ENCODE measurements around the gene HIVEP3.

The HIVEP3 gene

DNA sequence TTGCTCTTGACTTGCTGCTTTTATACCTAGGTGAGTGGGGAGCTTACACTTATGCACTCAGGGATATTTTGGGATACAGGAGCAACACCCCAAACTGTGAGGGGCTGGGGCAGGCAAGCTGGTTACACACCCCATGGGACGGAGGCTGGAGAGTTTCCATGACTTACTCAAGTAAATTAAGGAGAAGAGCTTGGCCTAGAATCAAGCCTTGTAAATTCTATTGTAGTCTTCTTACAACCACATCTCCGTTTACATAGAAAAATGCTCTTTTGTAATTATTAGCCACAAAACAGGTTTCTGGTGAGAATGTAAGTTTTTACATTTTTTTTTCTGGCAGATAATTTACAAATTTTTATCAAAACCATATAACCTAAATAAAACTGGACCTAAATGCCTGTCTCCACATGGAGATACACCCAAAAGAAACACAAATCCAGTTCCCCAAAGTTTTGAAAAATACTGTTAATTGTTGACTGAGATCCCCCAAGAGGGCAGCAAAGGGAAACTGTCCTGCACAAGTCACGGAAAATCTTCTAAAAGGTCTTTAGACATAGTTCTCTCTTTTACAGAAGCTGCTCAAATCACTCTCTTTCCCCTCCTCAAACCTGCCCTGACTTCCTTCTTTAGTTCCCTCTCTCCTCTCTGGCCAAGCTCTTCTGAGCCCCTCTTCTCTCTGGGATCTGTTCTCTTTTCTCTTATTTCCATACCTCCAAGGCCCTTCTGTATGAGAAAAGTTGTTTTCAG, 134.0 kb downstream of the HIVEP3 start:
- no peak for DNase-seq (ENCODE audit: low spot score)

DNA sequence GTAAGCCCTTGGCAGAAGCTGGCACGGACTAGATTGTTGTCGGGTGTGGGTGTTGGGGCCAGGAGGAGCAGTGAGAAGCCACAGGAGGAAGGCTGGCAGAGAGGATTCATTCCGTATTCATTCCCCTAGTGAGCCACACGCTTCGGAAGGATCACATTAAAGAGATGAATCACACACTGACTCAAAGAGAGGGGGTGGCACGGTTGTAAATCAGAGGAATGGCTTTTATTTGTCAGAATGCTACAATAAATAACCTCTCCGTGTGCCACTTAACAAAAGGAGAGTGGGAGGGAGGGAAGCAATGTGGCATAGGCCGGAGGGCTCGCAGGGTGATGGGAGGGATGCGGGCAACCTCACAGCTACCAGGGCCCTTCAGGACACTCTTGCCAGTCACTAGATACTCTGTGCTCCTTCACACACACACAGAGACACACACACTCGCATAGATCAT, 135.5 kb downstream of the HIVEP3 start:
- no peak for DNase-seq (ENCODE audit: low spot score)

DNA sequence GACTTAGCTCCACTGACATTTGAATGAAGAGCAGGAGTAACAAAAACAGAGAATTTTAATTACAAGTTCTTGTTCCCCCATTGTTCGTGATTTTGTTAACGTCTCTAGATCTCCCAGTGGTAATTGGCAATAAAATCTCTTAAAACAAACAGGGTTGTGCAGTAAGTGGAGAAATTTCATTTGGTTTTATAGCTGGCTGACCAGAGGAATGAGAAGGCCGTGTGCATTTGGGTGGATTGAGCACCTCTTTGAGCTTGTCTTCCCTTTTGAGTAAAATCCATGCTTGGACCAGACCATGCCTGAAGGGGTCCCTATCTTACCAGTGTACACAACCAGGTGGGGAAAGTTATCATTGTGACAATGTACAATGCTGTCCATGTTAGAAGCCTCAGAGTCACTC, 137.8 kb downstream of the HIVEP3 start:
- DNase-seq (ENCODE audit: low spot score), result no peak

DNA sequence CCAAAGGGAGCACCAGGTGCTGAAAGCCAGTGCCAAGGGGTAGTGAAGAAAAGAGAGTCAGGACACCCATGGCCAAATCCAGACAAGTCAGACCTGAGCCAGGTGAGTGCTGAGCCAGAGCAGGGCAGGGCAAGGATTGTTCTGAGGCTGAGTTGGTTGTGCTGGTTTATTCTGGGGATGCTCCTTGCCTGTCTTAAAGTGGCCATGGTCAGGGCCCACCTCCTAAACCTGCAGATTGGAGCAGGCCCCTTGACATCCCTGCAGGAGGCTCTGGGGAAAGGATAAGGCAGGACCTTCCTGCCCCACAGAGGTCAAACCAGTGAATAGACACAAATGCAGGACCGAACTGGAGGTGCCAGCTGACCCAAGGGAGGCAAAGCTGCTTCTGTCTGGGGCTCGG, 138.4 kb downstream of the HIVEP3 start:
- DNase-seq (ENCODE audit: low spot score), result no peak

DNA sequence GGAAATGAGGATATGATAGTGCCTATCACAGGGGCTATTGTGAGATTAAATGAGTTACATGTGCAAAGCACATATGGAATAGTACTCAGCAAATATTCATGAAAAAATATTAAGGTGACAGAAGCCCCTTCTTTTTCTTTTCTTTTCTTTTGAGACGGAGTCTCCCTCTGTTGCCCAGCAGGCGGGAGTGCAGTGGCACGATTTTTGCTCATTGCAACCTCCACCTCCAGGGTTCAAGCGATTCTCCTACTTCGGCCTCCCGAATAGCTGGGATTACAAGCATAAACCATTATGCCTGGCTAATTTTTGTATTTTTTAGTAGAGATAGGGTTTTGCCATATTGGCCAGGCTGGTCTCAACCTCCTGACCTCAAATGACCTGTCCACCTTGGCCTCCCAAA, 139.4 kb downstream of the HIVEP3 start:
- DNase-seq (ENCODE audit: low spot score), result no peak

DNA sequence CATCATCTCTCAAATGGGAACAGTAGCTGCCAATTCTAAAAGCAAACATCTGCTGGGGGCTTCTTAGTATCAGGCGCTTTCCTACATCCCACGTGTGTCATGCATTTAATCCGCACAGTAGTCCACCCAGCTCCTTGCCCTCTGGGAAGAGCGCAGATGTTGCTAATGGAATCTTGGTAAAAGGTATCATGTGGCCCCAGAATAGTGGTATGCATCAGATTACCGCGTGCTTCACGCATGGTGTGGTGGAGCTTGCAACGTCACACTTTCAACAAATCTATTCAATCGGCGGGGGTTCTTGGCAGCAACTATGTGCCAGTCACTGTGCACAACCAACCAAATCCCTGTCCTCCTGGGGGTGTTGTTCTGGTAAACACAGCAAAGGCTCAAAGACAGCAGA, 141.0 kb downstream of the HIVEP3 start:
- DNase-seq (ENCODE audit: low spot score), result no peak

DNA sequence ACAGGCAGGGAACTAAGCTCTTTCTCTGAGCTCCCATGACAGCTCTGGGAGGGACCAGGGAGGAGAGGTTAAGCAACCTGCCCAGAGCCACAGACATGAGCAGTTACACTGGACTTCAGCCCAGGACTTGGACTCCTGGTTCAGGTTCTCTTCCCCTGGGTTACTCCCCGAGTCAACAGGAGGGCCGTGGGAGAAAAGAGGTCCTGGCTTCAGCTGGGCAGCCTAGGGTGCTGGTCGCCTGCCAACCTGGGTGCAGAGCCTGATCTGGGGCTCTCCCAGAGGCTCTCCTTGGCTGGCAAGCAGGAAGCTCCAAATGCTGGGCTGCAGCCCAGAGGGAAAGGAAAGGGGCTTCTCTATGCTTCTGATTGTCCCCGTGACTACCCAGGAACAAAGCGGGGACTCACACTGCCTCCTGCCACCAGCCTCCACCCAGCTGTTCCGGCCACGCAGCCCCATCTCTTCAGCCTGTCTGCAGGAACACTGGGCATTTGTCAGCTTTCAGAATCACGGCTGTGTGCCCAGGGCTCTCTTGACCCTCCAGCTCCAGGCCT, 141.8 kb downstream of the HIVEP3 start:
- DNase-seq (ENCODE audit: low spot score), result no peak

DNA sequence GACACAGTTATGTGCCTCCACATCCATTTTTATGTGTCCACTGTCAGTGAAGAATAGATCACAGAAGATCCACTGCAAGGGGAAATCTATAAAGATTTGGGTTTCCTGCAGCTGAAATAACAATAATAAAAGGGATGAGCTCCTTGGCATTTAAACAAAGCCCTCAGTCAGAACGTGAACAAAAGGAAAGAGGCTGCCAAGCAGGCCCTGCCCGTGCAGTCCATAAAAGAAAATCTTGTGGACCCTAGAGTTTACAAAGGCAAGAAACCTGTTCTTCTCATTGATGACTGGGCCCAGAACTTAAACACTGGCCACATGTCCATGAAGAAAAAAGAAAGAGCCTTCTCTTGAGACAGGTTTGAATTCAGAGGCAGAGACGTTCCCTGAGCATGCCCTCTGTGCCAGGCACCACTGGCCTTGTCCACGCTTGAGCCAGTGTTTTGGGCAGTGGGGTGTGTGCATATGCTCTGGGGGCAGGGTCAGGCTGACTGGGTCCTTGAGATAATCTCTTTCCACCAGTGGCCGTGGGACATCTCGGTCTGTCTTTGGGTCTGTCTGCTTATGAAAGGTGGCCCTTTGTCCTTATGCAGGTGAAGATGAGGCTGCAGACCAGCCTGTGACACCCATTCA, 142.7 kb downstream of the HIVEP3 start:
- no peak for DNase-seq (ENCODE audit: low spot score)

DNA sequence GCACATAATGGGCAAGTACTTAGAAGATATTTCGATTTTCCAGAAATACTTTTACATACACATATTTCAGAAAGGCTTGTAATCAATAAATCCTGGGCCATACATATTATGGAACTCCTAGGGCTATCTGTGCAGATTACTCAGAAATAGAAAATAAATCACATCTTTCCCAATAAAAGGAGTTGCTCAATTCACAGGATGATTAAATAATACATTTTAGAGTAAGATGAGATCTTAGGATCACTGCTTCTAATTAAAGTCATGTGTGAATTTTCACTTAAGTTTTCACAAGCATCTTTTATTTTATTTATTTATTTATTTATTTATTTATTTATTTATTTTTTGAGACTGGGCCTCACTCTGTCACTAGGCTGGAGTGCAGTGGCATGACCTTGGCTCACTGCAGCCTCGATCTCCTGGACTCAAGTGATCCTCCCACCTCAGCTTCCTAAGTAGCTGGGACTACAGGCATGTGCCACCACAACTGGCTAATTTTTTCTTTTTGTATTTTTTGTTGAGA, 144.2 kb downstream of the HIVEP3 start:
- DNase-seq (ENCODE audit: low spot score), result no peak

DNA sequence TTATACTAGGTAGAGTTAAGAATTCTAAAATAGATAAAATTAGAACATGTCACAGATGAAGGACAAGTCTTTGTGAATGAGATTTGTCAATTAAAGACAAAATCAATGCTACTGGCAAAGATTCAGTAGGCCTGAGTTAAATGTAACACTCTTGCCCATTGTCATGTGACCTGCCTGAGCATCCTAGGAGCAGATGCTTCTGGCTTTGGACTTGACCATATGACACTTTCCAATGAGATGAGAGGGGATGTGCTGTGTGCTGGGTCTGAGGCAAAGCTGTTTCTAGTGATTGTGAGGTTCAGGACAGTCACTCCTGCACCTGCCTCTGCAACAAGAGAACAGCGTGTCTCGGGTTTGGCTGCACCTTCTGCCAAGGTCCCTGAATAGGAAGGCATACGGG, 144.9 kb downstream of the HIVEP3 start:
- no peak for DNase-seq (ENCODE audit: low spot score)

DNA sequence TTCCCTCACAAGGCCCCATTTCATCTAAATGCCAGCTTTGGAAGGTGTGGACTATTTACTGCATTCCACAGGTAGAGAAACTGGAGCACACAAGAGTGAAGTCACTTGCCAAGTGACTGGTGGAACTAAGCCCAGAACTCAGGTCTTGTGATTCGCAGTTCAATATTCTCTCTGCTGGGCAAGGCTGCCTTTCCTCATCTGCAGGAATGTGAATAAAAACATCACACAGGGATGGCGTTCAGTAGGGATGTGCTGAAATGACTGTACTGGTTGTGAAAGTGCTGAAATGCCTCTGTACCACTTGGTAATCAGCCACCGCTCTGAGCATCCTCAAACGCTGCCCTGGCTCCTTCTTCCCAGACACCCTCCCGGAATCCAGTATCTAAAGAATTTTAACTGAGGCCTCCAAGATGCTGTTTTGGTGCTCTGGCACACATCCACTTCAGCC, 145.6 kb downstream of the HIVEP3 start:
- no peak for DNase-seq (ENCODE audit: low spot score)

DNA sequence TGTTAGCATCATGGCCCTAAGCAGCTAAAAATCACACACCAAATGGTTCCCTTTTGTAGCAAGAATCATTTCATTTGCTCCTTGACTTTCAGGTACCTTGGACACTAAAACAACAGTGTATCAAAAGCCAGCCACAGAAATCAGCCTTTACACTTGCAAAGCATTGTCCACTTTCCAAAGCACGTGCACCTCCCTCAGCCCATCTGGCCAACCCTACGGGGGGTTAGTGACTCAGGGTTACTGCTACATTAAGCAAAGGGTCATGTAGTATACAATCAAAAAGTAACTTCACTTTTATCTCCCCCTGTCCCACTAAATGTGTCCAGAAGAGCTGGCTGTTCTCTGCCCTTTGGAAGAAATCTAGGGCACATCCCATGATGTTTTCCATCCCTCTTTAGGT, 149.7 kb downstream of the HIVEP3 start:
- DNase-seq (ENCODE audit: low spot score), result no peak

DNA sequence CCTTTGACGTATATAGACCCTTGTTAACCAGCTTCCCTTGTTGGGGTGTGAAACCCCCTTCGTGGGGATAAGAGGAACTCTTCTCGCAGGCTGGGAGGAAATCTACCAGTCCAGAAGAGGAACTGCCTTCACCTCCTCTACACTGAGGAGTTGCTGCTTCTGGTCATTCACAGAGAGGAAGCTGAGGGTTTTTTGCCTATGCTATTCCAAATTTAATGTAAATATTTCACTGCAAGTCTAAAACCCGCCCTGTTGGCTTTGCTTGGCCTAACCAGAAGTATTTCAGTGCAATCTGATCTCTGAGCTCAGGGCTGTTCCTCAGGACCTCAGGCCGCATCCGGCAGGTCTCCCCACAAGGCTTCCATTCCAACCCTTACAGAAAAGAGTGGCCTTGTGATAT, 150.1 kb downstream of the HIVEP3 start:
- DNase-seq (ENCODE audit: low spot score), result no peak

DNA sequence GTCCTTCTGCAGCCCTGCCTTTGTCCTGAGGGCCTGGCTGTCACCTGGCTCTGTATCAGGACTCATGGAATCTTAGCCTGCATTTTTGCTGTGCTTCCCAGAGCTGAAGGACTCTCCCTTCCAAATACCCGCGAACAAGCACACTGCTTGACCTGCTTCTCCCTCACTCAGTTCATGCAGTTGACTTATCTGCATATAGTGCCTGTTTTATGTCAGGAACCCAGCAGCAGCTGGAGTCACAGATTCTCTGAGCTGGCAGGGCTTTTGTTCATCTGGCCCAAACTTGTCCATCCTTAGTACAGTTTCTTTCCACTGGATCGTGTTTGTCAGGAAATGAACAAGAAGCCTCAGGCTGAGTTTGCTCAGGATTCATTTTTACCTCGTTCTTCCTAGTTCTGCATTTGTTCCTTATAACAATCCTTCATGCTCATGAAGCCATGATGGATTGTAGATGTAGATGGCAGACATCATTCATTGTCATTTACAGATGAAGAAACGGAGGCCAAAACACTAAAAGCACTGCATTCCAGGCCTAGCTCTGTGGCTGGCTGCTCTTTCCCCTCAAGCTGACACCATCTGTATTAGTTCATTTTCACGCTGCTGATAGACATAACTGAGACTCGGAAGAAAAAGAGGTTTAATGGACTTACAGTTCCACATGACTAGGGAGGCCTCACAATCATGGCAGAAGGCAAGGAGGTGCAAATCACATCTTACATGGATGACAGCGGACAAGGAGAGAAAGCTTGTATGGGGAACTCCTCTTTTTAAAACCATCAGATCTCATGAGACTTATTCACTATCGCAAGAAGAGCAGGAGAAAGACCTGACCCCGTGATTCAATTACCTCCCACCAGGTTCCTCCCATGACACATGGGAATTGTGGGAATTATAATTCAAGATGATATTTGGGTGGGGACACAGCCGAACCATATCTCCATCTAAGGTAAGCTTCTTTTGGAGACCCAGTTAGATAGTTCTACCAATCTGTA, 150.9 kb downstream of the HIVEP3 start:
- DNase-seq (ENCODE audit: low spot score), result no peak

DNA sequence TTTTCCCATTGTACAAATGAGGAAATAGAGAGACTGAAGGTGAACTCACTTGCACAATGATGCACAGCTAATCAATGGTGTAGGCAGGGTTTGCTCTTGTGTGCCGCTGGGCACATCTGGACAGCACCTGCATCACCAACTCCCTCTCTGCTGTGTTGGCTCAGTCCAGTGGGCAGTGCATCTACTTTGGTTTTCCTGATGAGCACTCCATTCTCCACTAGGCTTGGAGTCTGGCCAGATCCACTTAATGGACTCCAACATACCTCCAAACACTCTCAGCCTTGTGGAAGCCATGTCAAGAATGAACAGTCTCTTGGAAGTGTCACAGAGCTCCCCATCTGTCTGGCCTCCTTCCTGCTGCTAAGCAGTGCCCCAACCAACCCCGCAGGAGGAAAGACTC, 152.2 kb downstream of the HIVEP3 start:
- DNase-seq (ENCODE audit: low spot score), result no peak

DNA sequence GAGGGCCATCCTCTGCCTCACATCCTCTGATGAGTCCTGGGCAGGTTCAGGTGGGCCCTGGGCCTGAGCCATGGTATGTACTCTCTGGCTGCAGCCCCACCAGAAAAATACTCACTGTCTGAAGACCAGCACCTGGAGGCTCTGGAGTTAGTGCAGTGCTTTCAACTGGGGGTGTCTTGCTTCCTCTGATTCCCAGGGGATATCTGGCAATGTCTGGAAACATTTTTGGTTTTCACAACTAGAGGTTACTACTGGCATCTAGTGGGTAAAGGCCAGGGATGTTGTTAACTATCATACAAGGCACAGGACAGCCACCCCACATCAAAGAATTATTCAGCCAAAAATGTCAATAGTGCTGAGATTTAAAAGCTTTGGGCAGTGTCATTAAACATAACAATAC, 152.7 kb downstream of the HIVEP3 start:
- no peak for DNase-seq (ENCODE audit: low spot score)

DNA sequence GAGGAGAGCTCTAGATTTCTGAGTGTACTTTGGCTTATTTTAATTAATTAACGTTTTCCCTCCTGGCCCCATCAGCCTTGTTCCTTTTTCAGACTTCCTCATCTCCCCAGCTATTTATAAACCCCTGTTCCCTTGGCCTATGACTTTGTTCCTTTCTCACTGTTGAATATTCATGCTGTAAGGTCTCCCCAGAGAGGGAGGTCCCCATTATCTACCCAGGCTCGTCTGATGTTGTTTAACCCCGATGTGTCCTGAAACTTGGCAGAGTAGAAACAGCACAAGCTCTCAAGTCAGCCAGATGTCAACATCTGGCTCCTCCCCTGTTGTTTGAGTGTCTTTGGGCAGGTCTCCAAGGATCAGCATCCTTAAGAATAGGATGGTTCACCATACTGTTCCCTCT, 153.6 kb downstream of the HIVEP3 start:
- no peak for DNase-seq (ENCODE audit: low spot score)

DNA sequence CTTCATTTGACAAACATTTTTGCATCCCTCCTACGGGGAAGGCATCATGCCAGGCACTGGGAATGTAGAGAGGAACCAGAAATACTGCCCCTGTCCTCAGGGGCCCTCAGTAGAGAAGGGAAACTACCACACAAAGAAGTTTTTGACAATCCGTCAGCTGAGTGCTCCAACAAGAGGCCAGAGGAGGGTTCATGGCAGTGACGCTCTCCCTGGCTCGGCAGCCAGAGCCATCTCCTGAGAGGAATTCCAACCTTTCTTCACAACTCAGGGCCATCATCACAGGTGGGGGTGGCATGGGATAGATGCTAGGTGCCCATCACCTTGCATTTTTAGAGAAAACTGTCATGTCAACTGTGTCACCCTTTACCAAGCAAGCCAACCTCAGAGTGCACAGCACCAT, 154.1 kb downstream of the HIVEP3 start:
- no peak for DNase-seq (ENCODE audit: low spot score)

DNA sequence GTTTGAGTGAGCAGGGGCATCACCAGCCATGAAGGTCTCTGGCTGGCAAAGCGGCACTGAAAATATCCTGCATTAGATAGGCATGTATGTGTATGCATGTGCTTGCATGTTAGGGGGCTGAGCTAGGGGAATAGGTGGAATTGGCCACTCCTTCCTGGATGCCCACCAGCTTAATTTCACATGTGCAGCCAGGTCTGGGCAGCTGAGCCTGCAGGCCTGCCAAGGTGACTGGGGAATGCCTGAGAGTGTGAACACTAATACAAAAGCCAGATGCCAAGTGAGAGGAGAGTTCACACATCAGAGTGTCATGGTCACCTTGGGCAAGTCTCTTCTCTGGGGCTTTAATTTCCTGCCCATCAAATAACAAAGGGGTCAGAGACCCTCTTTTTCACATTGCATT, 155.9 kb downstream of the HIVEP3 start:
- DNase-seq (ENCODE audit: low spot score), result no peak

DNA sequence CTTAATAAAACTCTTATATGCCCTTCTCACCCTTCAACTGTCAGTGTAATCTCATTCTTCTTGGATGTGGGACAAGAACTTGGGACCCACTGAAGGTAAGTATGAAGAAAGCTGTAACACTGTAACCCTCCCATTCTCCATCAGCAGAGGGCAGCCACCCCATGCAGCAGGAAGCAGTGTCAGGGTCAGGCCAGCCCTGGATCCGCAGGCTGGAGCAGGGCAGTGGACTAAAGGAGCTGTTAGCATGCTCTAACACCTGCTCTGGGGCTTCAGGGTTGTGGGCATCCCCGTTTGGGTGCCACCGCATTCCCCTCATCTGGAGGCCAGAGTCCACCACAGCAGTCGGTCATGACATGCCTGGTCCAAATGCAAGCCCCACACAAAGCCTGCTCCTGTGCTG, 156.5 kb downstream of the HIVEP3 start:
- no peak for DNase-seq (ENCODE audit: low spot score)

DNA sequence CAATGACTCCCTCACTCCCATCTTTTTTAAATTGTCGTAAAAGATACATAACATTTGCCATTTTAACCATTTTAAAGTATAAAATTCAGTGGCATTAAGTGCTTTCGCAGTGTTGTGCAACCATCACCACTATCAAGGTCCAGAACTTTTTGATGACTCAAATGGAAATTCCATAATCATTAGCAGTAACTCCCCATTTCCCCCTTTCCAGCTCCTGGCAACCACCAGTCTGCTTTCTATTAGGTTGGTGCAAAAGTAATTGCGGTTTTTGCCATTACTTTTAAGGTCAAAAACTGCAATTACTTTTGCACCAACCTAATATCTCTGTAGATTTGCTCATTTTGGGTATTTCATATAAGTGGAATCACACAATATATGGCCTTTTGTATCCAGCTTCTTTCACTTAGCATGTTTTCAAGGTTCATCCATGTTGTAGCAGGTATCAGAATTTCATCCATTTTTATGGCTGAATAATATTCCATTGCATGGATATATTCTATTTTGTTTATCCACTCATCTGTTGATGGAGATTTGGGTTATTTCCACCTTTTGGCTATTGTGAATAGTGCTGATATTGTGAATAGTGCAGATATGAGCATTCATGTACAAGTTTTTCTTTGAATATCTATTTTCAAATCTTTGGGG, 159.7 kb downstream of the HIVEP3 start:
- no peak for DNase-seq (ENCODE audit: low spot score)

DNA sequence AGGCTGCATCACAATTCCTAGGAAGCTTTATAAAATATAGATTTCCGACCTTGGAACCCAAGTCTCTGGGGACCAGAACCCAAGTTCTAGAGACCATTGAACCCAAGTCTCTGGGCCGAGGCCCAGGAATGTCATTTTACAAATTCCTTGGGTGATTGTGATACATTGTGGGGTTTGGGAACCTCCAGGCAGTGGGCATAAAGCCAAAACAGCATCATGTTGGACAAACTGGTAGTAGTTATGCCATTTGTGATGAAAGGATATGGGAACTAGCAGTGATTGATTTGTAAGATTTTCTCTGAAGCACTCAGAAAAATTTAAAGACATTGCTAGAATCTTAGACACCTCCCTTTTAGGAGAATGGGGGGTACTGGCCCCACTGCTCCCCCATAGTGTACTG, 160.2 kb downstream of the HIVEP3 start:
- no peak for DNase-seq (ENCODE audit: low spot score)
